HEK293 (cell line): ENCODE measurements around the gene KCNH5.

Source experiments
- CTCF ChIA-PET: fragments of 350-600 bp; formaldehyde crosslinking; extraction: SDS; loops from one replicate; lab custom pipeline; 2021; ENCODE audit warnings: antibody characterized with exemption; lab: Yijun Ruan, JAX
- POLR2A ChIA-PET: fragments of 300-600 bp; formaldehyde crosslinking; extraction: SDS; loops from one replicate; lab custom pipeline; 2020; ENCODE audit warnings: antibody characterized with exemption, inconsistent platforms; lab: Yijun Ruan, JAX
- H3K27ac ChIP-seq: fragments of 200-500 bp; sonication (Bioruptor generic); 2 replicates; pipeline ENCODE4 v1.5.1; 2014; ENCODE audit warnings: low read depth, low read length, control low read depth, inconsistent platforms; ENCODE audit errors: extremely low read depth
- H3K36me3 ChIP-seq, 2 experiments: fragments of 200-500 bp in 1 of 2; sonication (Bioruptor generic) in 1 of 2; 1 replicate in 1 of 2; 2 replicates in 1 of 2; pipeline ENCODE4 v1.5.1; 2014 to 2017; ENCODE audit warnings: inconsistent platforms in 2 of 2, low read length in 2 of 2; ENCODE audit not compliant: control insufficient read depth in 2 of 2, insufficient read depth in 1 of 2
- H3K4me1 ChIP-seq: fragments of 200-500 bp; sonication (Bioruptor generic); 2 replicates; pipeline ENCODE4 v1.5.1; 2014; ENCODE audit warnings: mild to moderate bottlenecking, low read length, inconsistent platforms; ENCODE audit not compliant: control insufficient read depth, insufficient read depth
- H3K4me3 ChIP-seq: 2 replicates; pipeline ENCODE4 v1.5.1; 2011; ENCODE audit warnings: low read depth, mild to moderate bottlenecking, control low read depth, low read length, moderate library complexity
- H3K9me3 ChIP-seq: fragments of 200-500 bp; sonication (Bioruptor generic); 2 replicates; pipeline ENCODE4 v1.5.1; 2014; ENCODE audit warnings: low read depth, low read length, inconsistent platforms; ENCODE audit not compliant: control insufficient read depth, insufficient read depth
- GFI1B ChIP-seq: fragments of 450-650 bp; formaldehyde crosslinking; IDR thresholded peaks from 2 replicates; pipeline ENCODE4 v1.5.1; 2016; ENCODE audit warnings: missing biosample characterization, missing genetic modification characterization
- GLI2 ChIP-seq: fragments of 450-650 bp; formaldehyde crosslinking; IDR thresholded peaks from 2 replicates; pipeline ENCODE4; 2017; ENCODE audit warnings: missing biosample characterization, missing genetic modification characterization, low read depth, borderline replicate concordance
- KLF17 ChIP-seq: fragments of 450-650 bp; formaldehyde crosslinking; IDR thresholded peaks from 2 replicates; pipeline ENCODE4 v1.5.1; 2016; ENCODE audit warnings: missing biosample characterization, missing genetic modification characterization
- RBAK ChIP-seq: fragments of 450-650 bp; formaldehyde crosslinking; IDR thresholded peaks from 2 replicates; pipeline ENCODE4 v1.5.1; 2016; ENCODE audit warnings: missing biosample characterization, missing genetic modification characterization
- TCF7L2 ChIP-seq: IDR thresholded peaks from 2 replicates; pipeline ENCODE4 v1.6.1; 2011; ENCODE audit warnings: low read depth, mild to moderate bottlenecking, inconsistent platforms, low read length, moderate library complexity, borderline replicate concordance
- ZBTB10 ChIP-seq: fragments of 450-650 bp; formaldehyde crosslinking; IDR thresholded peaks from 2 replicates; pipeline ENCODE4 v1.5.1; 2016; ENCODE audit warnings: missing biosample characterization, missing genetic modification characterization
- ZBTB20 ChIP-seq: fragments of 450-650 bp; formaldehyde crosslinking; IDR thresholded peaks from 2 replicates; pipeline ENCODE4 v1.5.1; 2016; ENCODE audit warnings: missing biosample characterization, missing genetic modification characterization
- ZNF10 ChIP-seq: fragments of 450-650 bp; formaldehyde crosslinking; IDR thresholded peaks from 2 replicates; pipeline ENCODE4 v1.5.1; 2017; ENCODE audit warnings: missing biosample characterization, missing genetic modification characterization
- ZNF155 ChIP-seq: fragments of 450-650 bp; formaldehyde crosslinking; IDR thresholded peaks from 2 replicates; pipeline ENCODE4 v1.5.1; 2016; ENCODE audit warnings: missing biosample characterization, missing genetic modification characterization
- ZNF214 ChIP-seq: fragments of 450-650 bp; formaldehyde crosslinking; IDR thresholded peaks from 2 replicates; pipeline ENCODE4 v1.5.1; 2017; ENCODE audit warnings: missing biosample characterization, mild to moderate bottlenecking, missing genetic modification characterization, borderline replicate concordance
- ZNF221 ChIP-seq: fragments of 450-650 bp; formaldehyde crosslinking; IDR thresholded peaks from 2 replicates; pipeline ENCODE4 v1.5.1; 2017; ENCODE audit warnings: missing biosample characterization, missing genetic modification characterization, borderline replicate concordance
- ZNF302 ChIP-seq: fragments of 450-650 bp; formaldehyde crosslinking; IDR thresholded peaks from 2 replicates; pipeline ENCODE4 v1.5.1; 2016; ENCODE audit warnings: missing biosample characterization, missing genetic modification characterization, low read depth
- ZNF362 ChIP-seq: fragments of 450-650 bp; formaldehyde crosslinking; IDR thresholded peaks from 2 replicates; pipeline ENCODE4 v1.5.1; 2016; ENCODE audit warnings: missing biosample characterization, missing genetic modification characterization
- ZNF398 ChIP-seq: fragments of 450-650 bp; formaldehyde crosslinking; IDR thresholded peaks from 2 replicates; pipeline ENCODE4 v1.5.1; 2017; ENCODE audit warnings: missing biosample characterization, missing genetic modification characterization
- ZNF555 ChIP-seq: fragments of 450-650 bp; formaldehyde crosslinking; conservative IDR thresholded peaks from 2 replicates; pipeline ENCODE4 v1.5.1; 2017; ENCODE audit warnings: missing biosample characterization, mild to moderate bottlenecking, missing genetic modification characterization, inconsistent platforms
- ZNF585B ChIP-seq: fragments of 450-650 bp; formaldehyde crosslinking; IDR thresholded peaks from 2 replicates; pipeline ENCODE4 v1.5.1; 2016; ENCODE audit warnings: missing biosample characterization, missing genetic modification characterization
- ZNF596 ChIP-seq: fragments of 450-650 bp; IDR thresholded peaks from 2 replicates; pipeline ENCODE4 v1.5.0; 2018; ENCODE audit warnings: missing biosample characterization, mild to moderate bottlenecking, missing genetic modification characterization, moderate library complexity
- ZNF600 ChIP-seq: fragments of 450-650 bp; formaldehyde crosslinking; IDR thresholded peaks from 2 replicates; pipeline ENCODE4 v1.5.1; 2016; ENCODE audit warnings: missing biosample characterization, missing genetic modification characterization
- ZNF624 ChIP-seq: fragments of 450-650 bp; formaldehyde crosslinking; IDR thresholded peaks from 2 replicates; pipeline ENCODE4 v1.5.1; 2017; ENCODE audit warnings: missing biosample characterization, missing genetic modification characterization
- ZNF747 ChIP-seq: fragments of 450-650 bp; formaldehyde crosslinking; IDR thresholded peaks from 2 replicates; pipeline ENCODE4 v1.5.1; 2016; ENCODE audit warnings: missing biosample characterization, missing genetic modification characterization

KCNH5 gene

GRCh38 chr14:62687818-62688217 is 357.4 kb downstream of the KCNH5 start:
- ChIA-PET POLR2A (no interaction called here), CTCF (no interaction called here)

GRCh38 chr14:62684376-62684775 is 360.9 kb downstream of the KCNH5 start:
- no peak for TF ChIP-seq GLI2 (tag by site-specific recombination)
- no peak for TF ChIP-seq ZNF362
- TF ChIP-seq TCF7L2: no peak
- no peak for TF ChIP-seq ZNF398 (tag by site-specific recombination)
- TF ChIP-seq ZNF10 (tag by site-specific recombination): no peak
- no peak for TF ChIP-seq ZBTB20 (tag by site-specific recombination)
- no peak for TF ChIP-seq ZNF221 (tag by site-specific recombination)
- TF ChIP-seq ZNF596 (tag by site-specific recombination): no peak
- no peak for TF ChIP-seq ZNF747 (tag by site-specific recombination)
- TF ChIP-seq RBAK (tag by site-specific recombination): no peak
- no peak overlapping the region for H3K27ac ChIP-seq
- H3K4me3 ChIP-seq: no peak overlapping the region
- CTCF ChIA-PET: no interaction called here
- POLR2A ChIA-PET: no interaction called here
- no peaks in the 10 kb centered on the region for H3K4me1 ChIP-seq
- H3K9me3 ChIP-seq: no peaks in the 10 kb centered on the region
- H3K36me3 ChIP-seq: no peaks in the 10 kb centered on the region

More at GRCh38 chr14:62687818-62688217, 357.4 kb downstream of the KCNH5 start:
- Histone ChIP-seq H3K4me3 (no peak overlapping the region), H3K4me1 (no peaks in the 10 kb centered on the region)
- TF ChIP-seq ZNF585B (tag by site-specific recombination) (no peak), ZNF302 (tag by site-specific recombination) (no peak), ZNF214 (tag by site-specific recombination) (no peak), ZNF555 (tag by site-specific recombination) (no peak)
- TF ChIP-seq, all 188 proteins: peak for 0
- Histone ChIP-seq H3K9me3 (no peaks in the 10 kb centered on the region), H3K36me3 (no peaks in the 10 kb centered on the region), H3K27ac (no peak overlapping the region)

- no peak for TF ChIP-seq ZNF600
- CTCF ChIA-PET: no interaction called here
- POLR2A ChIA-PET: no interaction called here
- H3K9me3 ChIP-seq: no peaks in the 10 kb centered on the region
- H3K27ac ChIP-seq: no peak overlapping the region
- no peak overlapping the region for H3K4me3 ChIP-seq
- H3K36me3 ChIP-seq: no peaks in the 10 kb centered on the region
- H3K4me1 ChIP-seq: no peaks in the 10 kb centered on the region
Measured at GRCh38 chr14:62682208-62682607, 363.1 kb downstream of the KCNH5 start.

- Histone ChIP-seq H3K36me3 (no peaks in the 10 kb centered on the region), H3K9me3 (no peaks in the 10 kb centered on the region), H3K27ac (no peak overlapping the region), H3K4me3 (no peak overlapping the region), H3K4me1 (no peaks in the 10 kb centered on the region)
- ChIA-PET CTCF (no interaction called here), POLR2A (no interaction called here)
- TF ChIP-seq GFI1B (tag by site-specific recombination): no peak
- TF ChIP-seq KLF17 (tag by site-specific recombination): no peak
- no peak for TF ChIP-seq ZNF624 (tag by site-specific recombination)
- TF ChIP-seq ZNF155: no peak
- TF ChIP-seq ZBTB10 (tag by site-specific recombination): no peak
Measured at GRCh38 chr14:62674563-62675237, 370.6 kb downstream of the KCNH5 start.
